NAMALWA (cell line): ENCODE results near the gene DET1.
A peak's percentile ranks its signal among the peaks of the same experiment; 100 is the strongest.

Experiments
- DNase-seq: peaks from one replicate; pipeline ENCODE4 v3.0.0-alpha.2; 2015; ENCODE audit warnings: low spot score

The DET1 gene

DNA sequence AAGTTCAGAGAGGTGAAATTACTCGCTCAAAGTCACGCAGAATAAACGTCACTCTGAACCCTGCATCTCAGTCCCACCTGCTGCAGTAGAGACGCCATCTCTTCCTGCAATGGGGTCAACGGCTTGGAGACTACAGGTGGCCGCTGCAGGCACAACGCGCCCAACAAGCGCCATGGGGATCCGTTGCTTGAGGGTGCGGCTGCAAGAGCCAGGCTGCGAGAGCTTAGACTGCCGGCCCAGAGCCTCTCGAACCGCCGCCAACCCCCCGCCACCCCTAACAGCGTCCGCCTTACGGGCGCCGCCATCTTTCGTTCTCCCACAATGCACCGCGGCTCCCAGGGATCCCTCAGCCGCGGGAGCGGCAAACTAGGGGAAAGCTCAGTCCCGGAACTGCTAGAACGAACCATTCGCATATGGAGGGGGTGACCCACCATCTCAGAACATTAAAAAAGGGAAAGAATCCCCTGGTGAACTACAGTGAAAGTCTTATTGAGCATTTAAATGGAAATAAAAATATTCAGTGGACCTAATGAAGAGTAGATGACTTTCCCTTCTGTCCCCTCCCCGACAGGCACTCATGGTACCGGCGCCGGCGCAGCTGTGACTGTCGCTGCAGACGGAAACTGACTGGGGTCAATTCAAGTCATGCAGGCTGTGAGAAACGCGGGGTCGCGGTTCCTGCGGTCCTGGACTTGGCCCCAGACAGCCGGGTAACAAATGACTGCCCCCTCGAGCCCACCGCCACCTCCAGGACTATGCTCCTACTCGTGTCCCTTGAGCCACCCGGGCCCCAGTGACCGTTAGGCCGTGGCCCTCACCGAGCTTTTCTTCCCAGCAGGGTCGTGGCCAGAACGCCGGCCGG, 79.2 kb downstream of the DET1 start, which contains the start of the genes MRPL46 and MRPS11:
Gene MRPL46, minus strand, starts transcription at position 316 of the 862 bp plus-strand sequence. Its CDS starts 11 bp downstream, at position 305.
Gene MRPS11, plus strand, starts transcription at position 636 of the 862 bp plus-strand sequence. Its CDS starts 10 bp downstream, at position 646.
- DNase-seq, result peak; percentile 94

DNA sequence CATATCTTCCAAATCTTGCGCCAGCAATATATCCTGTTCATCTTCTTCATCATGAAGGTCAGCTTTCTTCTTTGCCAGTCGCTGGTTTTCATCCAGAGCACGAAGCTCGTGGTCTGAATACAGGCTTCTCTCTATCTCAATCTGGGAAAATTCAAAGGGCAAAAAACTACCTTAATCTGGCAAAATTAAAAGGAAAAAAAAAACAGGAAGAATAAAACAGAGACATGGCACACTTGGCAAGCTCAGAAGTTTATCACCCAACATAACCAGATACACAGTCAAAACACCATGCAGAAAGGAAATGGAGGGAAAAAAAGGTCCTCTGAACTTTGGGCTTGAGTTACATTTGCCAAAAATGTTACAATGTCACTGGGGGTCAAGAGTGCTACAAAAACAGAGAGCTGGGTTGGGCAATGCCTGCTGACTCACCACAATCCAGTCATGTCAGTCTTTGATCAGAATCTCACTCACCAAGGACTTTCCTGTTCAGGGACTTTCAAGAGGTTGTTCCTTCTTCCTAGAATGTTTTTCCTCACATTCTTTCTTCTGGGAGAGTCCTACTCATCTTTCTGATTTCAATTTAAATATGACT, 80.8 kb downstream of the DET1 start:
- no peak for DNase-seq

DNA sequence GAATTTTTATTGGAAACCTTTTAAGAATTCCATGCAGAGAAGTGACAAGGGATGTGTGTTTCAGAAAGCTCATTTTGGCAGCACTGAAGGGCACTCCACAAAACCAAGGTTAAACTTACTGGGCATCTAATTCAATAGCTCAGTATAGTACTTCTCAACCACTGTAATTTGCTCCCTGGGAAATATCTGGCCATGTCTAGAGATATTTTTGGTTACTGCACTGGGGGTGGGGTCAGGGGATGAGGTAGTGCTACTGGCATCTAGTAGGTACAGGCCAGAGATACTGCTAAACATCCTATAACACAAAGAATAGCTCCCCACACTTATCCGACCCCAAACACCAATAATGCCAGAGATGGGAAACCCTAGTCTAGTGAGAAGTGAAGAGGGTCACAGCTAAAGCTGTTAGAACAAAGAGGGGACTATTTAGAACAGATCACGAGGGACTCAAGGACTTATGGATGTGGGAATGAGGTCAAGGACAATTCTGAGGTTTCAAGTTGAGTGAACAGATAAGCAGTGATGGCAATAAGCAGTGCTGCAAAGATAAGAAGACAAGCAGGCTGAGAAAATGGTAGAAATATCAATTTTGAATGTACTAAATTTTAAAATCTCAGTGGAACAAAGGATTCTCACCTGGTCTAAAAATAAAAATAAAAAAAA, 82.5 kb downstream of the DET1 start:
- no peak for DNase-seq
